ENCODE measurements around the gene IFRD1. TPM values are rescaled to one million over a fixed set of nuclear protein-coding genes. Genes with fewer than 3 reads are reported as not detected.

The IFRD1 gene
- total RNA-seq, 1 donor from 2014 or later: 24.6 TPM

GRCh38 chr7:112411186-112411795, 39.0 kb upstream of the IFRD1 start:
- DNase-seq: no peak
- H3K9me3 ChIP-seq (replicated peaks): no peaks in the 10 kb centered on the region
- TF ChIP-seq CTCF (IDR thresholded peaks at IDR 0.05; ENCODE audit: borderline replicate concordance): peak; percentile 73
- no peak overlapping the region for H3K27ac ChIP-seq (replicated peaks)
- intact Hi-C loops (cut with micrococcal nuclease): loop anchor here (5.0 to 10.0 kb wide), 2 partner anchors 41 to 656 kb away; partner anchors contain the start of gene IFRD1
- no peaks in the 10 kb centered on the region for H3K36me3 ChIP-seq
- H3K27me3 ChIP-seq (ENCODE audit: low read depth): no peaks in the 10 kb centered on the region
- H3K4me3 ChIP-seq: no peak overlapping the region
- H3K4me1 ChIP-seq: no peaks in the 10 kb centered on the region

- no peaks in the 10 kb centered on the region for H3K36me3 ChIP-seq
- peaks cover 5% of the 10 kb centered on the region for H3K9me3 ChIP-seq (replicated peaks)
- no peak overlapping the region for H3K27ac ChIP-seq (replicated peaks)
- H3K4me1 ChIP-seq: no peaks in the 10 kb centered on the region
- no peaks in the 10 kb centered on the region for H3K27me3 ChIP-seq (ENCODE audit: low read depth)
- no peak overlapping the region for H3K4me3 ChIP-seq
- TF ChIP-seq CTCF (IDR thresholded peaks at IDR 0.05; ENCODE audit: borderline replicate concordance): peak; percentile 72
- DNase-seq: no peak
- intact Hi-C loops (cut with micrococcal nuclease): loop anchor here (5.0 to 10.0 kb wide), 2 partner anchors 37 to 660 kb away; partner anchors contain the start of gene IFRD1
These were observed 35.3 kb upstream of the IFRD1 start for GRCh38 chr7:112414855-112415490.

- no peaks in the 10 kb centered on the region for H3K27me3 ChIP-seq (ENCODE audit: low read depth)
- intact Hi-C loops (cut with micrococcal nuclease): loop anchor here (10.0 kb wide), 1 partner anchor 661 kb away; no protein-coding TSS in a partner anchor
- no peak for DNase-seq
- TF ChIP-seq CTCF (IDR thresholded peaks at IDR 0.05; ENCODE audit: borderline replicate concordance): no peak
- H3K9me3 ChIP-seq (replicated peaks): peaks cover 5% of the 10 kb centered on the region
- peaks cover 5% of the 10 kb centered on the region for H3K4me1 ChIP-seq
- H3K36me3 ChIP-seq: no peaks in the 10 kb centered on the region
- H3K27ac ChIP-seq (replicated peaks): no peak overlapping the region
- no peak overlapping the region for H3K4me3 ChIP-seq
These were observed 34.1 kb upstream of the IFRD1 start for GRCh38 chr7:112416127-112416526.

GRCh38 chr7:112419543-112420130, 30.6 kb upstream of the IFRD1 start:
- Histone ChIP-seq H3K36me3 (no peaks in the 10 kb centered on the region), H3K27me3 (ENCODE audit: low read depth) (no peaks in the 10 kb centered on the region), H3K27ac (replicated peaks) (no peak overlapping the region), H3K9me3 (replicated peaks) (peaks cover 5% of the 10 kb centered on the region), H3K4me1 (peaks cover 25% of the 10 kb centered on the region), H3K4me3 (no peak overlapping the region)
- intact Hi-C loops (cut with micrococcal nuclease): loop anchor here (10.0 kb wide), 1 partner anchor 665 kb away; no protein-coding TSS in a partner anchor
- no peak for TF ChIP-seq CTCF (IDR thresholded peaks at IDR 0.05; ENCODE audit: borderline replicate concordance)
- DNase-seq: no peak

- H3K9me3 ChIP-seq (replicated peaks): peaks cover 5% of the 10 kb centered on the region
- H3K36me3 ChIP-seq: no peaks in the 10 kb centered on the region
- H3K27me3 ChIP-seq (ENCODE audit: low read depth): no peaks in the 10 kb centered on the region
- no peak for DNase-seq
- no peak overlapping the region for H3K4me3 ChIP-seq
- no peak overlapping the region for H3K27ac ChIP-seq (replicated peaks)
- TF ChIP-seq CTCF (IDR thresholded peaks at IDR 0.05; ENCODE audit: borderline replicate concordance): no peak
- intact Hi-C loops (cut with micrococcal nuclease): no loop called here
- H3K4me1 ChIP-seq: peaks cover 25% of the 10 kb centered on the region
These were observed 29.9 kb upstream of the IFRD1 start for GRCh38 chr7:112420236-112420861.
